Measurements from ENCODE around the gene KIF3A. TPM values are rescaled to one million over a fixed set of nuclear protein-coding genes. Genes with fewer than 3 reads are reported as not detected.

Gene KIF3A
- total RNA-seq, 1 experiment from 2014 or later: 12.7 TPM

- H4K20me1 ChIP-seq (ENCODE audit: insufficient read depth): no peaks in the 10 kb centered on the region
- no peak for DNase-seq (ENCODE audit: low read depth, low spot score)
- ChIA-PET CTCF (interaction anchor here (1.0 kb wide), 1 partner anchor 38 kb away, joined by 4 read pairs; no protein-coding TSS in a partner anchor), POLR2A (no interaction called here), RAD21 (ENCODE audit: low non-redundant PET in 1 of 2, low total read pairs in 2 of 2, uncharacterized antibody in 2 of 2, unreplicated experiment in 2 of 2) (no interaction called here)
- H3K4me1 ChIP-seq (ENCODE audit: control insufficient read depth in 1 of 2, insufficient read depth in 2 of 2, low read length in 2 of 2): peaks cover 0 to 15% of the 10 kb centered on the region in 2 experiments; a peak in 3 of 4 replicates
- H3K9me3 ChIP-seq (ENCODE audit: control insufficient read depth in 1 of 2, insufficient read depth in 1 of 2, low read depth in 1 of 2, low read length in 2 of 2): no peaks in the 10 kb centered on the region
- H3K27me3 ChIP-seq (ENCODE audit: insufficient read depth, low read length): no peaks in the 10 kb centered on the region
- peak overlapping the region; percentile 97 for H2AFZ ChIP-seq (ENCODE audit: low read depth, low read length, poor library complexity, severe bottlenecking)
- no peaks in the 10 kb centered on the region for H3K9me2 ChIP-seq (ENCODE audit: insufficient read depth)
- intact Hi-C loops (cut with micrococcal nuclease): no loop called here
- ATAC-seq: no peak
- no peaks in the 10 kb centered on the region for H3K79me2 ChIP-seq (ENCODE audit: insufficient read depth, low read length)
- H3K27ac ChIP-seq (ENCODE audit: low read depth, low read length): no peak overlapping the region
- no peak overlapping the region for H3K4me3 ChIP-seq (replicated peaks in 1 of 2; ENCODE audit: low read depth in 1 of 2, low read length in 2 of 2)
- H3K36me3 ChIP-seq (ENCODE audit: control insufficient read depth in 1 of 2, insufficient read depth in 2 of 2, low read length in 2 of 2): no peaks in the 10 kb centered on the region
- peak overlapping the region; percentile 28; the same call in 1 of the 2 replicates for H3K9ac ChIP-seq (ENCODE audit: low read length)
- TF ChIP-seq FOSL1 (IDR thresholded peaks at IDR 0.05; ENCODE audit: low read depth): peak; percentile 41; the same call in 1 of the 2 replicates
- TF ChIP-seq YY1 (IDR thresholded peaks at IDR 0.05; ENCODE audit: extremely low read depth, insufficient replicate concordance, low read depth, low read length): no peak
- peak overlapping the region; percentile 53 for H3K4me2 ChIP-seq (ENCODE audit: low read length)
- no TSS peak for BruUV-seq (replicated peaks)
Observed at GRCh38 chr5:132782101-132782500, 44.8 kb upstream of the KIF3A start.

- Histone ChIP-seq H3K4me1 (ENCODE audit: control insufficient read depth in 1 of 2, insufficient read depth in 2 of 2, low read length in 2 of 2) (peaks cover 0 to 17% of the 10 kb centered on the region in 2 experiments), H3K9me2 (ENCODE audit: insufficient read depth) (no peaks in the 10 kb centered on the region), H3K4me2 (ENCODE audit: low read length) (no peak overlapping the region), H3K9me3 (ENCODE audit: control insufficient read depth in 1 of 2, insufficient read depth in 1 of 2, low read depth in 1 of 2, low read length in 2 of 2) (no peaks in the 10 kb centered on the region), H3K27ac (ENCODE audit: low read depth, low read length) (no peak overlapping the region), H3K9ac (ENCODE audit: low read length) (no peak overlapping the region), H2AFZ (ENCODE audit: low read depth, low read length, poor library complexity, severe bottlenecking) (peak overlapping the region; percentile 48), H3K79me2 (ENCODE audit: insufficient read depth, low read length) (peaks cover 3% of the 10 kb centered on the region; the same call in 1 of the 2 replicates), H4K20me1 (ENCODE audit: insufficient read depth) (no peaks in the 10 kb centered on the region), H3K4me3 (replicated peaks in 1 of 2; ENCODE audit: low read depth in 1 of 2, low read length in 2 of 2) (no peak overlapping the region), H3K27me3 (ENCODE audit: insufficient read depth, low read length) (no peaks in the 10 kb centered on the region), H3K36me3 (ENCODE audit: control insufficient read depth in 1 of 2, insufficient read depth in 2 of 2, low read length in 2 of 2) (no peaks in the 10 kb centered on the region)
- POLR2A ChIA-PET: no interaction called here
- CTCF ChIA-PET: no interaction called here
- no peak for ATAC-seq
- RAD21 ChIA-PET (ENCODE audit: low non-redundant PET in 1 of 2, low total read pairs in 2 of 2, uncharacterized antibody in 2 of 2, unreplicated experiment in 2 of 2): no interaction called here
- DNase-seq (ENCODE audit: low read depth, low spot score): no peak
- intact Hi-C loops (cut with micrococcal nuclease): no loop called here
- BruUV-seq (replicated peaks): no TSS peak
- TF ChIP-seq CBX3 (IDR thresholded peaks at IDR 0.05; ENCODE audit: low read depth) (no peak), SP1 (IDR thresholded peaks at IDR 0.05; ENCODE audit: low read depth) (no peak), ELF1 (IDR thresholded peaks at IDR 0.05; ENCODE audit: borderline replicate concordance, low read depth) (no peak), EZH2phosphoT487 (IDR thresholded peaks at IDR 0.05; ENCODE audit: borderline replicate concordance) (no peak), POLR2AphosphoS5 (IDR thresholded peaks at IDR 0.05; ENCODE audit: low read depth, low read length) (no peak), CEBPB (IDR thresholded peaks at IDR 0.05; ENCODE audit: low read depth) (no peak), ZBTB33 (IDR thresholded peaks at IDR 0.05; ENCODE audit: extremely low read depth, insufficient replicate concordance, low read length) (no peak), POLR2A (IDR thresholded peaks at IDR 0.05; ENCODE audit: borderline replicate concordance, extremely low read depth, insufficient read depth, insufficient read length) (no peak), ZFX (IDR thresholded peaks at IDR 0.05) (no peak), EZH2 (IDR thresholded peaks at IDR 0.05) (no peak), SRF (IDR thresholded peaks at IDR 0.05; ENCODE audit: low read depth) (no peak), YY1 (IDR thresholded peaks at IDR 0.05; ENCODE audit: extremely low read depth, insufficient replicate concordance, low read depth, low read length) (no peak), FOSL1 (IDR thresholded peaks at IDR 0.05; ENCODE audit: low read depth) (no peak), ZNF274 (IDR thresholded peaks at IDR 0.05; ENCODE audit: low read depth, low read length) (no peak)
- TF ChIP-seq, protein P1, sequence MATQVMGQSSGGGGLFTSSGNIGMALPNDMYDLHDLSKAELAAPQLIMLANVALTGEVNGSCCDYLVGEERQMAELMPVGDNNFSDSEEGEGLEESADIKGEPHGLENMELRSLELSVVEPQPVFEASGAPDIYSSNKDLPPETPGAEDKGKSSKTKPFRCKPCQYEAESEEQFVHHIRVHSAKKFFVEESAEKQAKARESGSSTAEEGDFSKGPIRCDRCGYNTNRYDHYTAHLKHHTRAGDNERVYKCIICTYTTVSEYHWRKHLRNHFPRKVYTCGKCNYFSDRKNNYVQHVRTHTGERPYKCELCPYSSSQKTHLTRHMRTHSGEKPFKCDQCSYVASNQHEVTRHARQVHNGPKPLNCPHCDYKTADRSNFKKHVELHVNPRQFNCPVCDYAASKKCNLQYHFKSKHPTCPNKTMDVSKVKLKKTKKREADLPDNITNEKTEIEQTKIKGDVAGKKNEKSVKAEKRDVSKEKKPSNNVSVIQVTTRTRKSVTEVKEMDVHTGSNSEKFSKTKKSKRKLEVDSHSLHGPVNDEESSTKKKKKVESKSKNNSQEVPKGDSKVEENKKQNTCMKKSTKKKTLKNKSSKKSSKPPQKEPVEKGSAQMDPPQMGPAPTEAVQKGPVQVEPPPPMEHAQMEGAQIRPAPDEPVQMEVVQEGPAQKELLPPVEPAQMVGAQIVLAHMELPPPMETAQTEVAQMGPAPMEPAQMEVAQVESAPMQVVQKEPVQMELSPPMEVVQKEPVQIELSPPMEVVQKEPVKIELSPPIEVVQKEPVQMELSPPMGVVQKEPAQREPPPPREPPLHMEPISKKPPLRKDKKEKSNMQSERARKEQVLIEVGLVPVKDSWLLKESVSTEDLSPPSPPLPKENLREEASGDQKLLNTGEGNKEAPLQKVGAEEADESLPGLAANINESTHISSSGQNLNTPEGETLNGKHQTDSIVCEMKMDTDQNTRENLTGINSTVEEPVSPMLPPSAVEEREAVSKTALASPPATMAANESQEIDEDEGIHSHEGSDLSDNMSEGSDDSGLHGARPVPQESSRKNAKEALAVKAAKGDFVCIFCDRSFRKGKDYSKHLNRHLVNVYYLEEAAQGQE (IDR thresholded peaks at IDR 0.05; ENCODE audit: low read depth): no peak
- TF ChIP-seq, protein P2, sequence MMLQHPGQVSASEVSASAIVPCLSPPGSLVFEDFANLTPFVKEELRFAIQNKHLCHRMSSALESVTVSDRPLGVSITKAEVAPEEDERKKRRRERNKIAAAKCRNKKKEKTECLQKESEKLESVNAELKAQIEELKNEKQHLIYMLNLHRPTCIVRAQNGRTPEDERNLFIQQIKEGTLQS (IDR thresholded peaks at IDR 0.05): no peak
Observed at GRCh38 chr5:132781029-132781428, 43.7 kb upstream of the KIF3A start.
